GM21825 (cell line): ENCODE data around the gene FAM163B.
"Not testable (repeated sequence)": the region's sequence is repeated elsewhere in the genome, so short reads cannot be mapped to it uniquely, and the experiment has no call there.

Experiments
- ATAC-seq: cut with Tn5 transposase; IDR thresholded peaks from one replicate; pipeline ENCODE4 v1.9.1; 2021; ENCODE audit warnings: mild to moderate bottlenecking, moderate library complexity; ENCODE audit not compliant: unreplicated experiment

FAM163B gene

DNA sequence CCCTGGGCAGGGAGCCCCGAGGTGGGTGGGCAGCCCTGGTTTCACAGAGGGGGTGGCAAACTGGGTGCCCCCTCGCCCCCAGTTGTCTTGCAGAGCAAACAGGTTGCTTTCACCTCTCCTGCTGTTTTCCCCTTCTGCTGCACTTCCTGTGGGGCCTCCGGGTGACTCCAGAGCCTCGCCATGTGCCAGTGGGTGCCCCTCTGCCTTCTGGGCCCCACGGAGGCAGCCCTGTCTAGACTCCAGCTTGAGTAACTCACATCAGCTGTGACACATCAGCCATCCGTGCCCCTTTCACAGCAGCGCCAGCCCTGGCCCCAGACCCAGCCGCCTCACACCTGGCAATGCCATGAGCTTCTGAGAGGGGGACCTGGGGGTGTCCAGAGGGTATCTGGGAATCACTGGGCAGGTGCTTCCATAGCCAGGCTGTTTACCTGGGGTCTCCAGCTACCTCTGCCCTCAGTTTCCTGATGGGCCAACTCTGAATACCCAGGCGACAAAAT, 37.7 kb downstream of the FAM163B start:
- no peak for ATAC-seq

DNA sequence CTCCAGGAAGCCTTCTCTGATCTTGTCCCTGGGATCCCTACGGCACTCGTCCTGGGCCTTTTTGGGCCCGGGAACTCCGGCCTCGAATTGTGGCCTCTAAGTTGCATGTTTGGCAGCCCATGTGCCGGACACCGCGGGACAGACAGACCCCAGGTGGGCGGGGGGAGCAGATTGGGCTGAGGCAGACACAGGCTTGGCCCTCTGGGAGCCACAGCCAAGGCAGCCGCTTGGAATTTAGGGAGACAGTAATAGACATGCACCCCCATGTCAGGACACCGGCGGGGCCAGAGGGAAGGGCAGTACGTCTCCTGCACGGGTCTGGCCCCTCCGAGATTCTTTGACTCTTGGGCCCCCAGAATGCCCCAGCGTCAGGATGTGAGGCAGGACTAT, 38.5 kb downstream of the FAM163B start:
- no peak for ATAC-seq

DNA sequence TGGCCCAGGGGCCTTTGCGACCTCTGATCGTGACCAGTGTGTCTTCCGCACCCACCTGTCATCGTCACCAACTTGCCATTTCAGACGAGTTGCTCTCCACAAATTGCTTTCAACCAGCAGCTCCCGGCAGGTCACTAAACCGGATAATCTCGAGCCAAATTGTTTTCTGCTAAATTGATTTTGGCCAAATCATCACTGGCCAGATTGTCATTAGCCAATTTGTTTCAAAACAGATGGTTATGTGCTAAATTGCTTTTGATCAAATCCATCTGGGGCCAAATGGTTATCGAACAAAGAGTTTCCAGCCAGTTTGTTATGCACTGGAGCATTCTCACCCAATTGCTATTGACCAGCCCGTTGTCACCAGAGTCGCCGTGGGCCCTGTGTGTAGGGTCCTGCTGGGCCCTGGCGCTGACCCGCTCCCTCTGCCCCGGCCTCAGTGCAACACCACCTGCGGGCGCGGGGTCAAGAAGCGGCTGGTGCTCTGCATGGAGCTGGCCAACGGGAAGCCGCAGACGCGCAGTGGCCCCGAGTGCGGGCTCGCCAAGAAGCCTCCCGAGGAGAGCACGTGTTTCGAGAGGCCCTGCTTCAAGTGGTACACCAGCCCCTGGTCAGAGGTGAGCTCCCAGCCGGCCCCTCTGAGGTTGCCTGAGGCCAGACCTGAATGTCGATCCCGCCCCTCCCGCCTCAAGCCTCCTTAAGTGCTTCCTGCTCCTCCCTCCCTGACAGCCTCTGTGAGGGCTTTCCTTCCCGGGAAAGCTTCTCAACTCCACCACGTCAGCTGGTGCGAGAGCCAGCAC, 39.1 kb downstream of the FAM163B start:
- ATAC-seq: no peak

DNA sequence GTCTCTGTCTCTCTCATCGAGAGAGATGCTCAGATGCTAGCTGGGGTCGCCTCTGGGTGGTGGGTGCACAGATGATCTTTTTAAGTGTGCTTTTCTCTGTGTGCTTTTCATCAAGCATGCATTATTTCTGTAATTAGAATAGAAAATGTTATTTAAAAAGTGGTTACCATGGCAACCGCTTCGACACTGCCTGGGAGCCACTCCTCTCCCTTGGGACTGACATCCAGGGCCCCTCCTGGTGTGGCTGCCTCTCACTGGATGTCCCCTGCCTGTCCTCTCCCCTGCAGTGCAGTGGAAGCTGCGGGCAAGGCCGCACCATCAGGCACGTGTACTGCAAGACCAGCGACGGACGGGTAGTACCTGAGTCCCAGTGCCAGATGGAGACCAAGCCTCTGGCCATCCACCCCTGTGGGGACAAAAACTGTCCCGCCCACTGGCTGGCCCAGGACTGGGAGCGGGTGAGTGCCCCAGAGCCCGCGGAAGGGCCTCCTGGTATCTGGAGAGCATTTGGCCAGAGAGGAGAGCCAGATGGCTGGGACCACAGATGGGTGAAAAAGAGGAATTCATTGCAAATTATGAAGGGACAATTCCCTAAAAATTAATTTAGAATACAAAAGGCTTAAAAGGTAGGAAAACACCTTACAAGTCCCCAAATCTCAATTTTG, 39.9 kb downstream of the FAM163B start:
- no peak for ATAC-seq

DNA sequence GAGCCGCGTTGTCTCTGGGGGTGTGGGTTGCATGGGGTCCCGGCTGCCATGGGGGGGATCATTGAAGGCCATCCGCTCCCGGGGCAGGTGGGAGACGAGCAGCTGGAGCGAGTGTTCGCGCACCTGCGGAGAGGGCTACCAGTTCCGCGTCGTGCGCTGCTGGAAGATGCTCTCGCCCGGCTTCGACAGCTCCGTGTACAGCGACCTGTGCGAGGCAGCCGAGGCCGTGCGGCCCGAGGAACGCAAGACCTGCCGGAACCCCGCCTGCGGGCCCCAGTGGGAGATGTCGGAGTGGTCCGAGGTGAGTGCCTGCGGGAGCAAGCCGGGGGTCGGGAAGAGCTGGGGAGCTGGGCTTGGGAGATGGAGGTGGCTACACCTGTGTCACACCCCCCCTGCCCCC, 41.0 kb downstream of the FAM163B start:
- ATAC-seq: no peak

DNA sequence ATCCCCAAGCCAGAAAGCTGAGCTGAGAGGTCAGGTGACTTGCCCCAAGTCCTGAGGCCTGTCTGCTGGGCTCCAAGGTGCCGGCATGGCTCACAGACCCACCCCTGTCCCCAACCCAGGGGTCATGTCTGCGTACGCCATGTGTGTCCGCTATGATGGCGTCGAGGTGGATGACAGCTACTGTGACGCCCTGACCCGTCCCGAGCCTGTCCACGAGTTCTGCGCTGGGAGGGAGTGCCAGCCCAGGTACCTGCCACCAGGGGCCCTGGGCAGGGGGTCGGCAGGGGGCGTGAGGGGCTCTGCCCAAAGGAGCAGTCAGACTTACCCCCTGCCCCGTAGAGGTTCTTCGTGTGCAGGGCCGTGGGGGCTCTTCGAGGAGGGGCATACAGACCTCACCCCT, 42.4 kb downstream of the FAM163B start:
- no peak for ATAC-seq

DNA sequence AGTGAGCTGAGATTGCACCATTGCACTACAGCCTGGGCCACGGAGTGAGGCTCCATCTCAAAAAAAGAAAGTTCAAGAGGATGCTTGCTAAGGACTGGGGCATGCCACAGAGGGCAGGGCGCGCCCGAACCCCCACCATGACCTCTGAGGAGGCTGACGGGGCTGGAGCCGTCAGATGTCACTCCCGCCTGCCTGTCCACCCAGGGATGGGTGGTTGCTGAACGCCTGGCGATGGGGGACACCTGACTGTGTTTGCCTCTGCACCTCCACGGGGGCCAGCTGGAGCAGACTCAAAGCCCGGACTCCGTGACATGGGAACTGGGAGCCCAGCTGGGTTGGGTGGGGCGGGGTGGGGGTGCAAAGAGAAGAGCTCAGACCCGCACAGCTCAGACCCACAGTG, 42.8 kb downstream of the FAM163B start:
- ATAC-seq: no peak

DNA sequence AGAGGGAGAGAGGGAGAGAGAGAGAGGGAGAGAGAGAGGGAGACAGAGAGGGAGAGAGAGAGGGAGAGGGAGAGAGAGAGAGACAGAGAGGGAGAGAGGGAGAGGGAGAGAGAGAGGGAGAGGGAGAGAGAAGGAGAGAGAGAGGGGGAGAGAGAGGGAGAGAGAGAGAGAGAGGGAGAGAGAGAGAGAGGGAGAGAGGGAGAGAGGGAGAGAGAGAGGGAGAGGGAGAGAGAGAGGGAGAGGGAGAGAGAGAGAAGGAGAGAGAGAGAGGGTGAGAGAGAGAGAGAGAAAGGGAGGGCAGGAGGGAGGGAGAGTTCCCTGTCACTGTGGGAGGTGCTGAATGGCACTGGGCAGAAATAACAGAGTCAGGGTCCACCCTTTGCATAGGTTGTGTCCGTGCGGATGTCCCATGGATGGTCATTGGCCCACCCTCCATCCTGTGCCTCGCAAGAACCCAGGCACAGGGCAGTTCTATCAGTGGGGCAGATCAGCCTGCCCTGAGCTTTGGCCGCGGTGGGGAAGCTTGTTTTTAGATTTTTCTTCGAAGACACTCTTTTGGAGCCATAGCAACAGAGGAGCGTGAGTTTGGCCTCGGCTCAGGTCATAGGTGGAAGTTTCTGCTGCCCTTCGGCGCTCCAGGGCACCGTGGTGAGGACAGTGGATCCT, 44.6 kb downstream of the FAM163B start:
- no peak for ATAC-seq

DNA sequence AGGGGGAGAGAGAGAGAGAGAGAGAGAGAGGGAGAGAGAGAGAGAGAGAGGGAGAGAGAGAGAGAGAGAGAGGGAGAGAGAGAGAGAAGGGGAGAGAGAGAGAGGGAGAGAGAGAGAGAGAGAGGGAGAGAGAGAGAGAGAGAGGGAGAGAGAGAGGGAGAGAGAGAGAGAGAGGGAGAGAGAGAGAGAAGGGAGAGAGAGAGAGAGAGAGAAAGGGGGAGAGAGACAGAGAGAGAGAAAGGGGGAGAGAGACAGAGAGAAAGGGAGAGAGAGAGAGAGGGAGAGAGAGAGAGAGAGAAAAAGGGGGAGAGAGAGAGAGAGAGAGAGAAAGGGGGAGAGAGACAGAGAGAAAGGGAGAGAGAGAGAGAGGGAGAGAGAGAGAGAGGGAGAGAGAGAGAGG, 45.4 kb downstream of the FAM163B start:
- not testable (repeated sequence) for ATAC-seq

DNA sequence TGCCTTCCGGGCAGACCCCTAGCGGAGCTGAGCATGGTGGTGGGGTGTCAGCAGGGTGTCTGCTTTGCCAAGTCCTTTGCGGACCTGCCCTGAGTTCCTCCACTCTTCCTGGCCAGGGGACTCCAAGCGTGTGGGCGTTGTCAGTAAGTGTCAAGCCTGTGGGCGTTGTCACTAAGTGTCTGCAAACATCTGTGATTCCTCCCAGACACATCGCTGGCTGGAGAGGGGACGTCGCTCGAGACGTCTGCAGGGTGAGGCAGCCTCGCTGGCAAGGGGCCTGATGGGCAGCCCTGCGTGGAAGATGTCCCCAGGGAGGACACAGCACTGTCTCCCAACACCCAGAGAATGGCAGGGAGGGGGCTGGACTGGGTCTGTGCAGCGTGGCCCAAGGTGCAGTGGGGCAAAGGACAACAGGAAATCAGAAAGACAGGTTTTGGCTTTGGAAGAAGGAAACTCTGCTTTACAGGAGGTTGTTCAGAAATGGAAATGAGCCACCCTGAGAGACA, 45.8 kb downstream of the FAM163B start:
- no peak for ATAC-seq

DNA sequence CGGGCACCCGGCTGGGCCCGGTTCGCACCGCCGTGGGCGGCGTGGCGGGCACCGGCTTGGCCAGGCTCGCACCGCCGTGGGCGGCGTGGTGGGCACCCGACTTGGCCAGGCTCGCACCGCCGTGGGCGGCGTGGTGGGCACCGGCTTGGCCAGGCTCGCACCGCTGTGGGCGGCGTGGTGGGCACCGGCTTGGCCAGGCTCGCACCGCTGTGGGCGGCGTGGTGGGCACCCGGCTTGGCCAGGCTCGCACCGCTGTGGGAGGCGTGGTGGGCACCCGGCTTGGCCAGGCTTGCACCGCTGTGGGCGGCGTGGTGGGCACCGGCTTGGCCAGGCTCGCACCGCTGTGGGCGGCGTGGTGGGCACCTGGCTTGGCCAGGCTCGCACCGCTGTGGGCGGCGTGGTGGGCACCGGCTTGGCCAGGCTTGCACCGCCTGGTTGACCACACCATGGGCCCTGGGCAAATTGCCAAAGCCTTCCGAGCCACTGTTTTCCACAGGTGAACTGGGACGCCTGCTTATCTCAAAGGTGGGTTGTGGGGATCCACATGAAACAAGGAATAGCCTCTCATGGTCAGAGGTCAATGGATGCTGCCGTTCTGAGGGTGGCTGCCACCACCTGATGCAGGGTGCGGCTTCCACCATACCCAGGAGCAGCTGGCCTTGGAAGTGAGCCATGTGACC, 46.4 kb downstream of the FAM163B start:
- ATAC-seq: no peak

DNA sequence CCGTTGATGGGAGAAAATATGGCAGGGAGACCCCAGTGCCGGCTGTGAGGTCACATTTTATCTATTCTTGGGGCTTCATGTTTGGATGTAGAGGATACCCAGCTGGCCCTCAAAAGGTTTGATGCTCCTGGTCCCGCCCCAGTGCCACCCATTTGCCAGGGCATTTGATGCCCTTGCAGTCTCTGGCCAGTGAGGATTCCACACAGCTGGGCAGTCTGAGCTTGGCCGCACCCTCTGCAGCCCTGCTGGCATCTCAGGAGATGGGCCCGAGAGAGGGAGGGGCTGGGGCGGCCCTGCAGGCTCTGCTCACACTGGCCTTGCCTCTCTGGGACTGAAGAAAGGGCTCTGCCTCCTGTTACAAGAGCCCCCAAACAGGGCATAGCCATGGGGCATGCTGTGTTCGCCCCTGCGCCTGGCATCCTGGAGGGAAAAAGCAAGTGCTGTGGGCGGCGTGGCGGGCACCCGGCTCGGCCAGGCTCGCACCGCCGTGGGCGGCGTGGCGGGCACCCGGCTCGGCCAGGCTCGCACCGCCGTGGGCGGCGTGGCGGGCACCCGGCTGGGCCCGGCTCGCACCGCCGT, 47.1 kb downstream of the FAM163B start:
- ATAC-seq: no peak

DNA sequence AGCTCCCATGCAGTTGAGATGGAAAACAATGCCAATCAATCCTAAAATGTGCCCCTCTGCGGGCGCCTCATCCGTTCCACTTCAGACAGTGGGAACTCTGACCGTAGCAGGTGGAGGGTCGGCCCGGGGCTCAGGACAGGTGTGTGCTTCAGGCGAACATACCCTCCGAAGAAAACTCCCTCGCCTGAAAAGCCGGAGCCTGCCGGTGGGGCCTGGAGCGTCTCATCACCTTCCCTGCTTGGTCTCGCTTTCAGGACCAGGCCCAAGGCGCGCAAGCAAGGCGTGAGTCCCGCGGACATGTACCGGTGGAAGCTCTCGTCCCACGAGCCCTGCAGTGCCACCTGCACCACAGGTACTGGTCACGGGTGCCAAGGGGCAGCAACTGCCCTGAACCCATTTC, 48.2 kb downstream of the FAM163B start:
- ATAC-seq: no peak

DNA sequence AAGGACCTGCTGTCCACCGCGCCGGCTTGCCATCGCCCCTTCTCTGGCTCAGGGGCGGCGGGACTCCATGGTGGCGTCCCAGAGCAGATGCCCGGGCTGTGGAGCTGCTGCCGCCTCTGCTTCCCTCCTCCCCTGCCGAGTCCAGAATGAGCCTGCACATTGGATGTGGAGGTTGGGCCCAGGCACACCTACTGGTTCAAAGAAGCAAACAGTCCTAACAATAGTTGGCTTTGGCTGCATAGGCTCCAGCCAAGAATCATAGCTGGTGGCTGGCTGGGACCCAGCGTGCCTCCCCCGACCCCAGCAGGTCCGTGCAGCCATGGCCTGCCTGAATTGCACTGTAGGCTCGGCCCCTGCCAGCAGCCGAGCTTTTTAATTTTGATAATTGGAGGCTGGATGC, 48.9 kb downstream of the FAM163B start:
- ATAC-seq: no peak

DNA sequence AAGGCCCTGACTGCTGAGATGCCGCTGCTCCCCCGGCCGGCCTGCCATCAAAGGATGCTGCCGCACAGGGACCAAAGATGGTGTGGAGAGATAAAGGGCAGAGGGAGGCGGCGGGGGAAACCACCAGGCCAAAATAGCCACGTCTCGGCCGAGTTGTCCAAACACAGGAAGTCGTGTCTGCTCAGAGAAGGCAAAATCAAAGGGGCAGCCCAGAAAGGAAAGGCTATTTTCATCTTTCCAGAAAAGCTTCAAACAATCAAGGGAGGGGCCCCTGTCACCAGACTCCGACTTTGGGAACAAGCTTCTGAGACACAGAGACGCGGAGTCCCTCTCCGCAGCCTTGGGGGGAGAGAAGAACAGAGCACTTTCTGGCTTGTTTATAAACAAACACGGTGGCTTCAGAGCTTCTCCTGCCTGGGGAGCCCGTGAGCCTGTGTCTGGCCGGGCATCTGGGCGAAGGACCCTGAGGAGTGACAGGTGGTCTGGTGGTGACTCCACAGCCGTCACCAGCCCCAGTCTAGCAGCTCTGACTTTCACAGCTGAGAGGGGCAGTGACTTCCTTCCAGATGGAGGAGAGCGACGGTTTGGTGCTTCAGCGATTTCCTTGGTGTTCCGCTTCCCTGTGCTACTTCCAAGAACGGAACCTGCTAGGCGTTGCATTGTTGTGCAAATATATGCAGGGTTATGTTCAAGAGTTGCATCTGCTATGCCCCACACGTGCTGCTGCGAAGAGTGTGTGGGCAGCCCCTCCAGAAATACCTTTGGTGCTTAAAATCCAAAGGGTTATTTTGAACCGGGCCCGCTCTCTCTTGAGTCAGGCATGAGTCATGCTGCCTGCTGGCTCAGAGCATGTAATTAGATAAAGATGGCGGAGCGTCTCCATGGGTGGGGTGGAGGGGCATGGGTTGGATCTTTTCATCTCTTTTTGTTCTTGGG, 50.7 kb downstream of the FAM163B start:
- ATAC-seq: peak; percentile 48

DNA sequence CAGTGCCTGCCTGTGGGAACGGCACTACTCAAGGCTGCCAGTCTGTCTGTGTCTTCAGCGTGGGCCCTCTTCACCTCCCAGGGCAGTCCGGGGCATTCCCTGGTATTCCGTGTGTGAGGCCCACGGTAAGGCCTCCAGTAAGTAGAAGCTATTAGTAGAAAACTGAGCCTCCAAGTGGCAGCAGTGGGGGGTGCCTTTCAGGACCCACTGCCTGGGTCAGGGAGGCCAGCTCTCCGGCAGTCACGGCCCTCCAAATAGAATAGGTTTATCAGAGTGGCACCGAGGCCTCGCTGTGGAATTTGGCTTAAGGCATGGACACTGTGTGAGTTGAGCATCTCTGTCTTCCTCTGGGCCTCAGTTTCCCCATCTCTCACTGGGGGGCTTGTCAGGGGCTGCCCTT, 51.6 kb downstream of the FAM163B start:
- ATAC-seq: no peak

DNA sequence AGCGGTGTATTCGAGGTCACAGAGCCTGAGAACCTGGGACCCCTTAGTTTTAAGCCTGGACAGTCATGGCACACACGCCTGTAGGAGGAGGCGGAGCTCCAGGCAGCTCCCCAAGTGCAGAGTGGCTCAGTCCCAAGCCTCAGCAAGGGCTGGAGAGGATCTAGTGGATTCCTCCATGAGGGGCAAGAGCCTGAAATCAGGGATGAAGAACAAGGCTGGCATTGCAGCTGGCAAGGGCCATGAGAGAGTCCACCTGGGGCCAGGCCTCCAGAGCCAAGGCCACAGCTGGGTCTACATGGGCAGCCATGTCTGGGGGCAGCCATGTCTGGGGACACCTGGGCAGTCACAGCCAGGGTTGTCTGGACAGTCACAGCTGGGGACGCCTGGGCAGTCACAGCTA, 52.8 kb downstream of the FAM163B start:
- ATAC-seq: no peak

DNA sequence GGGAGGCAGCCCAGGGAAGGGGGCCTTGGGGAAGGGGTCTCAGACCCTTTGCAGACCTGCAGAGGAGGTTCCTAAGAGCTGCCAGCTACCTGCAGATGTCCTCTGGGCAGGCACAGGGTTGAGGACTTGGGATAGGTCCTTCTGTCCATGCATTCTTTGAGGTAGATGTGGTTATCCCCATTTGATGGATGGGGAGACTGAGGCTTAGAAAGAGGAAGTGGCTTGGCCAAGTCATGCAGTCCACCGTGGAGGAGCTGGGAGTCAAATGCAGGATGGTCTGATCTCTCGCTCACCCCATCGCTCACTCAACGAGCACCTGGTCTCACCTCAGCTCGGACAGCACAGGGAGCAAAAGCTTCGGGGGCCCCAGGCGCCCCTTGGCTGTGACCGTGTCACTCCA, 54.5 kb downstream of the FAM163B start:
- ATAC-seq: no peak

DNA sequence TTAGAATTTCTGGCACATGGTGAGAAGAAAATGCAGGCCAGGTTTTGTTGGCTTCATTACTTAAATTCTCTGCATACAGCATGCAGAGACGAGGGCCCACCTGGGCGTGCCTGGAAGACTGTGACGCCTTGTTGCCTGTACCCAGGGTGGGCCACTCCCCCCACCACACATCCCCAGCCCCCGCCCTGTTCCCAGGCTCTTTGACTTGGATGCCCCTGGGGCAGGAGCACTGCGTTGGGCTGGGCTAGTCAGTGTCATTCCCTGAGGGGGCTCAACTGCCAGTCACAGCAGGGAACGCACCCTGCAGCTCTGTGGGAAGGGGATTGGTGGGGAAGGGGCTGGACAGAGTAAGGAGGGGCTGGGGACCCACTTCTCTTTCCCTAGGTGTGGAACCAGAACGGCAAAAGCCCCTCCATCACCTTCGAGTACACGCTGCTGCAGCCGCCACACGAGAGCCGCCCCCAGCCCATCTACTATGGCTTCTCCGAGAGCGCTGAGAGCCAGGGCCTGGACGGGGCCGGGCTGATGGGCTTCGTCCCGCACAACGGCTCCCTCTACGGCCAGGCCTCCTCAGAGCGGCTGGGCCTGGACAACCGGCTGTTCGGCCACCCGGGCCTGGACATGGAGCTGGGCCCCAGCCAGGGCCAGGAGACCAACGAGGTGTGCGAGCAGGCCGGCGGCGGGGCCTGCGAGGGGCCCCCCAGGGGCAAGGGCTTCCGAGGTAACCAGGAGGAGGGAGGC, 55.0 kb downstream of the FAM163B start:
- no peak for ATAC-seq
